GM18511 (cell line): ENCODE measurements around the gene KRTAP10-6.
"Not testable (repeated sequence)": the region's sequence is repeated elsewhere in the genome, so short reads cannot be mapped to it uniquely, and the experiment has no call there.

Experiments used
- ATAC-seq: cut with Tn5 transposase; IDR thresholded peaks from one replicate; pipeline ENCODE4 v1.9.1; 2021; ENCODE audit warnings: mild to moderate bottlenecking, moderate library complexity; ENCODE audit not compliant: unreplicated experiment

The KRTAP10-6 gene

DNA sequence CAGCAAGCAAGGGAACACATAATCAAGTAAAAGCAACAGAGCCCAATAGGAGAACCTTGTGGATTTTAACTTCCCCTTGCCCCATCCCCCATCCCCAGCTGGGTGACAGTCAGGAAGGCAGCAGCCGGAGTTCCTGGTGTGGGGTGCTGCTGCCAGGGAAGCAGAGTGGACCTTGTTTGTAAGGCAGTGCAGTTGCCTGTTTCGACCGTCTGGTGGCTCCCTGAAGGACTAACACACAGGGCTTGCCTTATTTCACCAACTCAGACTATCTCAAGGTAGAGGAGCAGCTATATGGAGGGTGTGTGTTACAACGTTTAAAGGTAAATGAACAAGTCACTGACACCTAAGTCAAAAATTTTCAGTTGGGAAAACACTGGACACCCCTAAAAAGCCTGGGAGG, 26.2 kb upstream of the KRTAP10-6 start:
- no peak for ATAC-seq

DNA sequence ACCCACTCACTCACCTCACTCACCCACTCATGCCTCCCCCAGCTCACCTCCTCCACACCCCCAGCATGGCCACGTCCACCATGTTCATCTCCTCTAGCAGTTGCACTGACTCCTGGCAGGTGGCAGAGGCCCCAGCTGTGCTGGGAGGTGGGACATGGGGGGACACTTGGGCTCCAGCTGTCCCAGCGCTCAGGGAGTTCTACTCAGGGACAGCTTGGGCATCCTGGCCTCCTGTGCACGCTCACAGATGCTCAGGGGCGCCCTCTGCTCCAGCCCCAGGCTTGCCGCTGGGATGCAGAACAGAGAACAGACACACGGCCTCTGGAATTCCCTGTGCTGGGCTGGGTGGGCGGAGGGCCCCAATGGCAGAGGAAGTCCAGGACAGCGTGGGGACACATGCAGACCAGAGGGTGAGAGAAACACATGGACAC, 24.8 kb upstream of the KRTAP10-6 start:
- no peak for ATAC-seq

DNA sequence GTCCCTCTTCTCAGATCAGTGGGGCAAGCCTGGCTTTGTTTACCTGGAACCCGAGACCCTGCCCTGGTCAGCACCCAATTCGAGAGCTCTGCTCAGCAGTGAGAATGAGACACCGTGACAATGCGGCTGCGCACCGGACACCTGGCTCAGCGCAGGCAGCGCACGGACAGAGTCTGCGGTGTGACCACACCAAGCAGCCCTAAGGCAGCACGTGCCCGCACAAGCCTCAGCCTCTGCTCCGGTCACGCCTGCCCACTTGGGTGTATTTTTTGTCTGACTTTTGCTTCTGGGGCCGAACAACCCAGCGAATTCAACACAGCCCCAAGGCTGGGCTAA, 24.3 kb upstream of the KRTAP10-6 start:
- no peak for ATAC-seq

DNA sequence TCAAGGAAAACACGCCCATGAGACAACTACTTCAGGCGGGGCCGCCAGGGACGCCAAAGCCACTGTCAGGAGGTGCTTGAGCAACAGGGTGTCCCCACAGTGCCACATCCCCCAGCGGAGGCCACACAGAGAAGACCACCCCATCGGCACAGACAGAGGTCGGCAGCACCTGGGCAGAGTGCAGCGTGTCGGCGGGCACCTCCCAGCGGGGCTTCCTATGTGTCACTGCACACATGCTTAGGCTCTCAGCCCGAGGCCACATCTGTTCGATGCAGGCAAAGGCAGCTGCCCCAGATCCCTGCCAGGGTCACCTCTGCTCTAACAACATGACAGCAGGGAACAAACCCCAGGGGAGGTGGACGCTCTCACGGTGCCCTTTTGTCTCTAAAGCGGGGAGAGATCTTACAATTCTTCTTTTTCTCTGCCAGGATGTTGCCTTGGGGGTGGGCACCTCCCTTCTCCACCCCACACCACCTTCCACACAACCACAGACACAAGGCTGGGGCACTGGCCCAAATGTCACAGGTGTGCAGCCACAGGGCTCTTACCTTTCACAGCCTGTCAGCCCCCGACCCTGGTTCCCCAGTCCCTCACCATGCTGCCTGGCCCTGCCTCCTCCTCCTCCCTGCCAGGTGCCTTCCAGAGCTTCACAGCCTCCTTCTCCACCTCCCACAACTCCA, 23.7 kb upstream of the KRTAP10-6 start:
- no peak for ATAC-seq

DNA sequence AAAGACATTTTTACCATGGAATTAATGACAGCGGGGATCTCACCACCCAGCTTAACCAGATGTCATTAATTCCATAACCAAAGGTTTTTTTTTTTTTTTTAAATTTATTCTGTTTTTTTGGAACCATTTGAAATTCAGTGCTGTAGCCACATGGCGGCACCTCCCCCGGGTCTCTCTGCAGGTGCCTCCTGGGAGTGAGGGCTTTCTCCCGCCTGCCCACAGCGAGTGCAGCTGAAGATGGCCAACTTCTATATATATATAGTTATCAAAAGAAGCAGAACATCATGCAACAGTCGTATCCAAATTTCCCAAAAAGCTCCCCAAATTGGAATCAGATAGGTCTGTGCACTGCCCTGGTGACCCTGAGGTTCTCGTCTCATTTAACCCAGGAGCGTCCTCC, 23.2 kb upstream of the KRTAP10-6 start:
- ATAC-seq, result no peak

GRCh38 chr21:44614961-44615391, 22.7 kb upstream of the KRTAP10-6 start:
- no peak for ATAC-seq

DNA sequence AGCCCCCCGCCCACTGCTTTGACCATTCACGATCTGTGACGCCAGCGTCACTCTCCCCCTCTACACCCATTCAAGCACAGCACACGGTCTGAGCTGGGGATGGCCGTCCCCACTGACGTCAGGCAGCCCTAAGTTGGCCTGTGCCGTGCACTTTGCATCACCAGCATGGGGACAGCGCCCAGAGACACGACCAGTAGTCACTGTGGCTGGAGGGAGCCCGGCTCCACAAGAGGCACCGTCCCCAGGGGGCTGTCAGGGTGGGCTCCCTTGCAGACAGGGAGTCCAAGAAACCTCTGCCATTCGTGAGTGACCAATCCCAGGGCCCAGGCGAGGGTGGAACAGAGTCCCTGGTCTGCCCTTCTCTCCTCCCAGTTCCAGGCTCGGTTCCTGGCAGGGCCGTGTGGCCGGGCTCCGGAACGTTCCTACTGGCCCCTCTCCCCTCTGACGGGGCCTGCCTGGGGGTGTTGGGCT, 21.9 kb upstream of the KRTAP10-6 start:
- no peak for ATAC-seq

- no peak for ATAC-seq
These were observed 21.3 kb upstream of the KRTAP10-6 start for GRCh38 chr21:44613386-44614155.

GRCh38 chr21:44612669-44613229, 20.4 kb upstream of the KRTAP10-6 start:
- no peak for ATAC-seq

GRCh38 chr21:44612029-44612486, 19.8 kb upstream of the KRTAP10-6 start, which contains the start of gene KRTAP10-8:
TSS of gene KRTAP10-8 (plus strand) at chr21:44612079. CDS start at chr21:44612101, 22 bp downstream.
- no peak for ATAC-seq

- ATAC-seq, result no peak
These were observed 19.2 kb upstream of the KRTAP10-6 start for GRCh38 chr21:44611551-44611950.

DNA sequence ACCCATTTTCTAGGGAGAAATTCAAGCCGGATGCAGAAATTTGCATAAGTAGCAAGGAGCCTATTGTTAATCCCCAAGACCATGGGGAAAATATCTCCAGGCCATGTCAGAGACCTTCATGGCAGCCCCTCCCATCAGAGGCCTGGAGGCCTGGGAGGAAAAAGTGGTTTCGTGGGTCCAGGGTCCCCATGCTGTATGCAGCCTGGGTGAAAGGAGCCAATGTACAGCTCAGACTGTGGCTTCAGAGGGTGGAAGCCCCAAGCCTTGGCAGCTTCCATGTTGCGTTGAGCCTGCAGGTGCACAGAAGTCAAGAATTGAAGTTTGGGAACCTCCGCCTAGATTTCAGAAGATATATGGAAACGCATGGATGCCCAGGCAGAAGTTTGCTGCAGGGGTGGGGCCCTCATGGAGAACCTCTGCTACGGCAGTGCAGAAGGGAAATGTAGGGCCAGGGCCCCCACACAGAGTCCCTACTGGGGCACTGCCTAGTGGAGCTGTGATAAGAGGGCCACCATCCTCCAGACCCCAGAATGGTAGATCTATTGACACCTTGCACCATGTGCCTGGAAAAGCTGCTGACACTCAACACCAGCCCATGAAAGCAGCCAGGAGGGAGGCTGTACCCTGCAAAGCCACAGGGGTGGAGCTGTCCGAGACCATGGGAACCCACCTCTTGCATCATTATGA, 18.0 kb upstream of the KRTAP10-6 start:
- not testable (repeated sequence) for ATAC-seq

DNA sequence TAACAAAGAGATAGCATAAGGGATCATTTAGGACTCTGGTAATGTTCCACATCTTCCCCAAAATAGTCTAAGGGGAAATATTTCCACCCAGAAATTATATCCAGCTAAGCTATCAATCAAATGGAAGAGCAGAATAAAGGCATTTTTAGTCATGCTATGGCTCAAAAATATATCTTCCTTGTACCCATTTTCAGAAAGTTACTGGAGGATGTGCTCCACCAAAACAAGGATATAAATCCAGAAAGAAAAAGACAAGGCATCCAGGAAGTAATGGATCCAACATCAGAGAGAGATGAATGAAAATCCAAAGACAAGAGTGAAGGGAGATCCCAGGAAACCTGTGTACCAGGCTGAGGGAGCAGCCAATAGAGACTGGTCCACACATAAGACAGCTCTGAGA, 16.9 kb upstream of the KRTAP10-6 start:
- ATAC-seq, result no peak

GRCh38 chr21:44606495-44606894, 14.2 kb upstream of the KRTAP10-6 start:
- ATAC-seq, result no peak

DNA sequence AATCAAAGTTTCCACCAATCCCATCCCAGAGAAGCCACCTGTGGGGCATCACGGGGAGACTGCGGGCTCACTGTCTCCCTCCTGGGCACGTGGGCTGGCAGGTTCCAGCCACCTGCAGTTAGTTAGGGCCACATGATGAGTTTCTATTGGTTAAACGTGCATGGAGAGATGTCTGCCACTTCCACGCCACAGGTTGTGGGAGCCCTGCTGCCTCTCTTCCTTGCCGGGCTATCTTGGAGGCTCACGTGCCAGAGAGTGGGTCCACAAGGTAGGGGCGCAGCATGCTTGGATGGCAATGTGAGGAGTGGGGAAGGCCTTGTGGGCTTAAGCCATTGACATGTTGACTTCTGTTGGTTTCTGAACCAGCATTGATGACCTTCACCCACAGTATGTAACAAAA, 11.6 kb upstream of the KRTAP10-6 start:
- ATAC-seq, result no peak

- no peak for ATAC-seq
These were observed 11.0 kb upstream of the KRTAP10-6 start for GRCh38 chr21:44603109-44603875.

GRCh38 chr21:44602463-44602850, 10.2 kb upstream of the KRTAP10-6 start:
- ATAC-seq, result no peak

GRCh38 chr21:44601596-44602462, 9.5 kb upstream of the KRTAP10-6 start:
- ATAC-seq, result no peak

- ATAC-seq, result not testable (repeated sequence)
These were observed 8.8 kb upstream of the KRTAP10-6 start for GRCh38 chr21:44601091-44601490.
